IMR-90 (cell line): ENCODE results near the gene COL27A1. TPM values are rescaled to one million over a fixed set of nuclear protein-coding genes. Genes with fewer than 3 reads are reported as not detected.

Experiments used
- ATAC-seq: fragments of 200-7000 bp; cut with Tn5 transposase; 2 replicates; pipeline ENCODE4 v1.9.1; 2020; ENCODE audit warnings: low read depth, mild to moderate bottlenecking, moderate library complexity
- BruUV-seq: library from RNA; stranded (reverse); fragments of 400-500 nt; replicated peaks from 2 replicates; lab custom pipeline; 2021; lab: Mats Ljungman, UMichigan
- CTCF ChIA-PET: fragments of 300-600 bp; formaldehyde crosslinking; extraction: SDS; loops from one replicate; lab custom pipeline; 2021; ENCODE audit warnings: antibody characterized with exemption; lab: Yijun Ruan, JAX
- POLR2A ChIA-PET: fragments of 300-600 bp; sonication (Branson Sonifier 250); formaldehyde crosslinking; loops from one replicate; lab custom pipeline; 2022; ENCODE audit warnings: antibody characterized with exemption; ENCODE audit not compliant: unreplicated experiment; lab: Charles Lee
- DNase-seq: peaks from one replicate; pipeline ENCODE4 v3.0.0; 2013
- H2AFZ ChIP-seq: replicated peaks from 2 replicates; pipeline ENCODE3; 2013; ENCODE audit warnings: low read length, mild to moderate bottlenecking; ENCODE audit not compliant: poor library complexity
- H2AK5ac ChIP-seq: 2 replicates; pipeline ENCODE4 v1.6.1; 2013; ENCODE audit warnings: low read depth, low read length, inconsistent platforms
- H2AK9ac ChIP-seq: replicated peaks from 2 replicates; pipeline ENCODE3; 2013; ENCODE audit warnings: mild to moderate bottlenecking, low read depth, low read length, moderate library complexity; ENCODE audit not compliant: poor library complexity
- H2BK120ac ChIP-seq: 2 replicates; pipeline ENCODE4 v1.6.1; 2013; ENCODE audit warnings: low read depth, low read length, inconsistent platforms
- H2BK15ac ChIP-seq: 3 replicates; pipeline ENCODE4 v1.6.1; 2013; ENCODE audit warnings: low read depth, low read length, inconsistent platforms
- H2BK20ac ChIP-seq: 2 replicates; pipeline ENCODE4 v1.6.1; 2013; ENCODE audit warnings: low read depth, mild to moderate bottlenecking, inconsistent platforms, low read length, moderate library complexity
- H2BK5ac ChIP-seq: 2 replicates; pipeline ENCODE4 v1.6.1; 2013; ENCODE audit warnings: mild to moderate bottlenecking, low read depth, low read length, inconsistent platforms; ENCODE audit not compliant: poor library complexity, severe bottlenecking
- H3K14ac ChIP-seq: replicated peaks from 2 replicates; pipeline ENCODE4 v1.6.1; 2013; ENCODE audit warnings: low read depth, low read length, inconsistent platforms
- H3K18ac ChIP-seq: 2 replicates; pipeline ENCODE4 v1.6.1; 2013; ENCODE audit warnings: low read depth, low read length, control low read depth
- H3K23ac ChIP-seq: 2 replicates; pipeline ENCODE4 v1.6.1; 2013; ENCODE audit warnings: low read depth, low read length, inconsistent platforms
- H3K27ac ChIP-seq: 2 replicates; pipeline ENCODE4 v1.5.1; 2013; ENCODE audit warnings: mild to moderate bottlenecking, control low read depth, low read length; ENCODE audit not compliant: insufficient read depth
- H3K27me3 ChIP-seq: 2 replicates; pipeline ENCODE4 v1.6.1; 2013; ENCODE audit warnings: low read length; ENCODE audit not compliant: control insufficient read depth, insufficient read depth
- H3K36me3 ChIP-seq: 2 replicates; pipeline ENCODE4 v1.6.1; 2013; ENCODE audit warnings: low read length, mixed read lengths; ENCODE audit not compliant: control insufficient read depth, insufficient read depth
- H3K4ac ChIP-seq: 2 replicates; pipeline ENCODE4 v1.6.1; 2013; ENCODE audit warnings: low read depth, low read length, inconsistent platforms
- H3K4me1 ChIP-seq: 2 replicates; pipeline ENCODE4 v1.6.1; 2013; ENCODE audit warnings: low read length, mixed read lengths; ENCODE audit not compliant: control insufficient read depth, insufficient read depth
- H3K4me2 ChIP-seq: 2 replicates; pipeline ENCODE4 v1.6.1; 2013; ENCODE audit warnings: low read depth, mild to moderate bottlenecking, control low read depth, low read length, moderate library complexity
- H3K4me3 ChIP-seq: 2 replicates; pipeline ENCODE4 v1.5.1; 2013; ENCODE audit warnings: low read depth, mild to moderate bottlenecking, control low read depth, low read length, moderate library complexity; ENCODE audit not compliant: insufficient read depth
- H3K56ac ChIP-seq: 2 replicates; pipeline ENCODE4 v1.6.1; 2013; ENCODE audit warnings: low read length, inconsistent platforms; ENCODE audit not compliant: insufficient read depth; ENCODE audit errors: extremely low read depth
- H3K79me1 ChIP-seq, 2 experiments: 2 replicates each; pipeline ENCODE4 v1.6.1; 2013; ENCODE audit warnings: low read length in 2 of 2, inconsistent platforms in 1 of 2, low read depth in 1 of 2
- H3K9ac ChIP-seq: 2 replicates; pipeline ENCODE4 v1.6.1; 2013; ENCODE audit warnings: low read depth, low read length, control low read depth
- H3K9me1 ChIP-seq: 2 replicates; pipeline ENCODE4 v1.6.1; 2013; ENCODE audit warnings: low read length, inconsistent platforms; ENCODE audit not compliant: insufficient read depth
- H3K9me3 ChIP-seq: 2 replicates; pipeline ENCODE4 v1.6.1; 2013; ENCODE audit warnings: low read length; ENCODE audit not compliant: control insufficient read depth, insufficient read depth
- H4K20me1 ChIP-seq: 2 replicates; pipeline ENCODE4 v1.6.1; 2013; ENCODE audit warnings: low read length, inconsistent platforms; ENCODE audit not compliant: insufficient read depth
- H4K5ac ChIP-seq: 2 replicates; pipeline ENCODE4 v1.6.1; 2013; ENCODE audit warnings: mild to moderate bottlenecking, low read depth, low read length, control low read depth
- H4K8ac ChIP-seq, 2 experiments: 2 replicates each; pipeline ENCODE4 v1.6.1; 2013; ENCODE audit warnings: low read depth in 2 of 2, low read length in 2 of 2, control low read depth in 1 of 2, inconsistent platforms in 1 of 2
- H4K91ac ChIP-seq: 2 replicates; pipeline ENCODE4 v1.6.1; 2013; ENCODE audit warnings: low read depth, low read length, inconsistent platforms; ENCODE audit not compliant: insufficient read depth
- BHLHE40 ChIP-seq: fragments of 150-350 bp; IDR thresholded peaks from 2 replicates; pipeline ENCODE4 v1.6.1; 2016; ENCODE audit warnings: mild to moderate bottlenecking, low read depth, low read length
- CEBPB ChIP-seq: IDR thresholded peaks from 2 replicates; pipeline ENCODE4 v1.6.1; 2012; ENCODE audit warnings: low read depth, low read length, improper control_type of control experiment
- CHD1 ChIP-seq: IDR thresholded peaks from 2 replicates; pipeline ENCODE4 v1.6.1; 2012; ENCODE audit warnings: low read depth, low read length, improper control_type of control experiment
- CTCF ChIP-seq: conservative IDR thresholded peaks from 2 replicates; pipeline ENCODE4 v1.5.1; 2012; ENCODE audit warnings: mild to moderate bottlenecking, low read depth, low read length, improper control_type of control experiment
- FOS ChIP-seq: fragments of 150-350 bp; IDR thresholded peaks from 2 replicates; pipeline ENCODE4 v1.6.1; 2016; ENCODE audit warnings: low read depth, low read length
- MAFK ChIP-seq: IDR thresholded peaks from 2 replicates; pipeline ENCODE4 v1.6.1; 2012; ENCODE audit warnings: low read depth, low read length, improper control_type of control experiment
- MAZ ChIP-seq: IDR thresholded peaks from 2 replicates; pipeline ENCODE4 v1.6.1; 2012; ENCODE audit warnings: low read depth, mild to moderate bottlenecking, low read length, improper control_type of control experiment, moderate library complexity, borderline replicate concordance
- MXI1 ChIP-seq: IDR thresholded peaks from 2 replicates; pipeline ENCODE4 v1.6.1; 2012; ENCODE audit warnings: low read depth, mild to moderate bottlenecking, low read length, moderate library complexity, borderline replicate concordance
- NFE2L2 ChIP-seq: fragments of 150-350 bp; IDR thresholded peaks from 2 replicates; pipeline ENCODE4 v1.6.1; 2016; ENCODE audit warnings: low read depth, mild to moderate bottlenecking, low read length
- POLR2A ChIP-seq: IDR thresholded peaks from 2 replicates; pipeline ENCODE4 v1.6.1; 2012; ENCODE audit warnings: mild to moderate bottlenecking, low read depth, low read length
- RAD21 ChIP-seq: IDR thresholded peaks from 2 replicates; pipeline ENCODE4 v1.6.1; 2012; ENCODE audit warnings: low read length, improper control_type of control experiment
- RCOR1 ChIP-seq: IDR thresholded peaks from 2 replicates; pipeline ENCODE4 v1.6.1; 2012; ENCODE audit warnings: mild to moderate bottlenecking, low read length, improper control_type of control experiment; ENCODE audit not compliant: insufficient replicate concordance
- RFX5 ChIP-seq: IDR thresholded peaks from 2 replicates; pipeline ENCODE4 v1.8.0; 2012; ENCODE audit warnings: low read depth, mild to moderate bottlenecking, low read length, moderate library complexity
- SMC3 ChIP-seq: fragments of 150-350 bp; IDR thresholded peaks from 2 replicates; pipeline ENCODE4 v1.6.1; 2016; ENCODE audit warnings: low read depth, mild to moderate bottlenecking, antibody characterized with exemption, low read length, moderate library complexity
- USF2 ChIP-seq: fragments of 150-350 bp; IDR thresholded peaks from 2 replicates; pipeline ENCODE4 v1.6.1; 2017; ENCODE audit warnings: mild to moderate bottlenecking, antibody characterized with exemption, low read length, low read depth
- WGBS, 2 experiments: methylation state at CpG; one replicate each; pipeline versions ENCODE4 v1.1.5 to v1.1.7; 2013; ENCODE audit warnings: missing lambda C conversion rate in 2 of 2; ENCODE audit not compliant: insufficient read length in 1 of 2; ENCODE audit errors: extremely low coverage in 2 of 2; 5-methylcytosine and 5-hydroxymethylcytosine counted together
- dilution Hi-C: fragments of 300-500 bp; cut with HindIII; formaldehyde crosslinking; loops from one replicate; pipeline ENCODE4 v1.14.3; 2018; ENCODE audit warnings: low sequenced_read_pairs; ENCODE audit not compliant: unreplicated experiment
- in situ Hi-C: fragments of 300-500 bp; cut with MboI; formaldehyde crosslinking; loops from 3 replicates; pipeline ENCODE4 v1.14.3; 2019; ENCODE audit warnings: low sequenced_read_pairs, inconsistent platforms, mixed read lengths
- intact Hi-C: fragments of 100-400 bp; cut with micrococcal nuclease; formaldehyde crosslinking; loops from 2 replicates; pipeline ENCODE4 v1.10.0; 2022
- polyA plus RNA-seq, 3 experiments: library from polyadenylated mRNA; depleted of rRNA; stranded (reverse); fragments of >200 nt; gene quantifications; 2 replicates each; pipeline ENCODE4 v1.2.3, GENCODE V29; 2012; ENCODE audit warnings: low replicate concordance in 1 of 3
- total RNA-seq: library from RNA; depleted of rRNA; stranded (reverse); fragments of >200 nt; gene quantifications from 2 replicates; pipeline ENCODE4 v1.2.3, GENCODE V29; 2012

COL27A1 gene
- total and polyA plus RNA-seq, 2 of the 4 experiments (the other 2 are of a cell fraction), result 3.2 to 18.3 TPM

DNA sequence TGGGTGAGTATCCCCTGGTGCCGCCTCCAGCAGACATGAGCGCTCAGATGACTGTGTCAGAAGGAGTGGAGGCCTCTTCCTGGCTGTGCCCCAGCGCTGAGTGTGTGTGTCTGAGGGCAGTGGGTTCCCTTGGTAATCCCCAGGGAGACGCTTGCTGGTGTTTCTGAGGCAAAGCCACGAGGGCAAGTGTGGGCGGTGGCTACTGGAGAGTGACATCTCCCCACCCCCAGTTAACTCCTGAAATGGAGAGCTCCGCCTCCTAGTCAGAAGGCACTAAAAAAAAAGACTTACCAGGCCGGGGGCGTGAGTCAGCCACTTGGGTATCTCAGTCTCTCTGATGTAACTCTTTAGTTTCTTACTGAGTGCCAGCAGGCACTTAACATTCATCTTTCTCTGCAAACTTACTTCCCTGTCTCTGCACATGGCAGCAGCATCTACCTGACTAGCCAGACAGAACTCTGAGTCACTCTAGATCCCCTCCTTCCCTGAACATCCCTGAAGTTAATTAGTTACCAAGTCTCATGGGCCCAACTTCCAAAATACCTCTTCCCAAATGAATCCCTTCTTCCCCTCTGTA, 193.7 kb downstream of the COL27A1 start:
- Histone ChIP-seq H3K9me3 (no peaks in the 10 kb centered on the region), H3K27ac (peak overlapping the region; percentile 45), H3K4ac (peak overlapping the region; percentile 84), H4K20me1 (peaks cover 7% of the 10 kb centered on the region; the same call in 1 of the 2 replicates), H2AK5ac (peak overlapping the region; percentile 93), H3K56ac (peak overlapping the region; percentile 26), H3K36me3 (peaks cover 52% of the 10 kb centered on the region), H4K5ac (no peak overlapping the region), H3K9ac (no peak overlapping the region), H2AK9ac (peak overlapping the region; percentile 88), H3K4me3 (no peak overlapping the region), H3K18ac (no peak overlapping the region), H3K9me1 (peaks cover 18% of the 10 kb centered on the region), H3K4me1 (peaks cover 11% of the 10 kb centered on the region), H3K27me3 (no peaks in the 10 kb centered on the region), H3K4me2 (no peak overlapping the region), H2BK5ac (peak overlapping the region; percentile 67), H2BK15ac (peak overlapping the region; percentile 68; the same call in 2 of the 3 replicates), H4K8ac (peak overlapping the region; percentile 21 to 76; a peak in 3 of 4 replicates), H2BK120ac (peak overlapping the region; percentile 91), H3K79me1 (peaks cover 0 to 12% of the 10 kb centered on the region in 2 experiments; a peak in 1 of 4 replicates), H3K14ac (no peak overlapping the region; the same call in 1 of the 2 replicates), H2AFZ (peak overlapping the region; percentile 80), H3K23ac (peak overlapping the region; percentile 77; the same call in 1 of the 2 replicates), H2BK20ac (peak overlapping the region; percentile 94), H4K91ac (peak overlapping the region; percentile 88)
- DNase-seq (peak; percentile 99), ATAC-seq (peak; percentile 97)
- BruUV-seq, result no TSS peak
- POLR2A ChIA-PET, result no interaction called here
- dilution Hi-C loops, result no loop called here
- in situ Hi-C loops, result no loop called here
- no CpG with 5 or more reads among the region's 9 CpGs for WGBS, 2 experiments
- intact Hi-C loops, result no loop called here
- CTCF ChIA-PET, result no interaction called here
- TF ChIP-seq MAFK, result peak; percentile 1; the same call in 1 of the 2 replicates
- TF ChIP-seq RCOR1, result no peak
- TF ChIP-seq SMC3, result no peak; the same call in 1 of the 2 replicates
- TF ChIP-seq NFE2L2, result no peak
- 0 out of 2 replicates have a peak, but pooled peaks have one; percentile 2 for TF ChIP-seq RAD21
- TF ChIP-seq FOS, result peak; percentile 65; the same call in 1 of the 2 replicates
- peak; percentile 2; the same call in 1 of the 2 replicates for TF ChIP-seq BHLHE40
- no peak for TF ChIP-seq CHD1
- peak; percentile 78 for TF ChIP-seq CEBPB
- peak; percentile 75 for TF ChIP-seq USF2
- TF ChIP-seq RFX5, result peak; percentile 19; the same call in 1 of the 2 replicates
- TF ChIP-seq MXI1, result peak; percentile 94
- TF ChIP-seq CTCF, result no peak
- TF ChIP-seq POLR2A, result no peak
- peak; percentile 41; the same call in 1 of the 2 replicates for TF ChIP-seq MAZ
